HG02759 (cell line): ENCODE measurements around the gene TANGO2.

Experiments used
- ATAC-seq: cut with Tn5 transposase; IDR thresholded peaks from one replicate; pipeline ENCODE4 v1.9.1; 2021; ENCODE audit warnings: mild to moderate bottlenecking, moderate library complexity; ENCODE audit not compliant: unreplicated experiment

The TANGO2 gene

GRCh38 chr22:20113551-20114310 lies 92.8 kb downstream of the TANGO2 start:
- no peak for ATAC-seq

GRCh38 chr22:20114506-20115475 lies 93.9 kb downstream of the TANGO2 start:
- ATAC-seq: no peak

- no peak for ATAC-seq
Observed at GRCh38 chr22:20115691-20116375, 94.9 kb downstream of the TANGO2 start, which contains the start of gene RANBP1. TSS of gene RANBP1 (plus strand) at chr22:20116104. CDS start at chr22:20116185, 81 bp downstream.

- no peak for ATAC-seq
Observed at GRCh38 chr22:20116376-20116950, 95.6 kb downstream of the TANGO2 start.
